HepG2 (cell line): ENCODE data around the gene VPS4A. TPM values are rescaled to one million over a fixed set of nuclear protein-coding genes. Genes with fewer than 3 reads are reported as not detected.

ENCODE experiments used
- ARID2 ChIP-seq: sonication (generic); formaldehyde crosslinking; IDR thresholded peaks from 2 replicates; pipeline ENCODE4 v1.8.1; 2022; ENCODE audit warnings: mild to moderate bottlenecking, missing genetic modification reagents, borderline replicate concordance
- GTF2F1 ChIP-seq: fragments of 150-350 bp; IDR thresholded peaks from 2 replicates; pipeline ENCODE4 v1.6.1; 2014; ENCODE audit warnings: low read length
- JUNB ChIP-seq: sonication (generic); formaldehyde crosslinking; IDR thresholded peaks from 2 replicates; pipeline ENCODE4 v1.8.0; 2022; ENCODE audit warnings: missing genetic modification reagents, mild to moderate bottlenecking, borderline replicate concordance
- KAT8 ChIP-seq: IDR thresholded peaks from 2 replicates; pipeline ENCODE4 v1.6.1; 2016; ENCODE audit warnings: missing genetic modification reagents, missing compliant biosample characterization
- KLF16 ChIP-seq, 2 experiments: sonication (generic) in 1 of 2; formaldehyde crosslinking in 1 of 2; IDR thresholded peaks; 2 replicates each; pipeline versions ENCODE4 v1.6.1 to v1.8.0; 2016 to 2023; ENCODE audit warnings: missing genetic modification reagents in 2 of 2, missing compliant biosample characterization in 1 of 2
- NONO ChIP-seq, 2 experiments: fragments of 450-650 bp in 1 of 2; sonication (generic) in 1 of 2; formaldehyde crosslinking in 1 of 2; IDR thresholded peaks in 1 of 2; conservative IDR thresholded peaks in 1 of 2; 2 replicates each; pipeline versions ENCODE4 v1.6.1 to v1.8.0; 2017 to 2022; ENCODE audit warnings: mild to moderate bottlenecking in 1 of 2, missing genetic modification reagents in 1 of 2, moderate library complexity in 1 of 2
- RCOR2 ChIP-seq: IDR thresholded peaks from 2 replicates; pipeline ENCODE4 v1.6.1; 2016; ENCODE audit warnings: missing biosample characterization, missing genetic modification reagents
- STAG1 ChIP-seq: sonication (generic); formaldehyde crosslinking; IDR thresholded peaks from 2 replicates; pipeline ENCODE4 v1.4.0; 2020; ENCODE audit warnings: missing genetic modification reagents
- TOE1 ChIP-seq: sonication (generic); formaldehyde crosslinking; IDR thresholded peaks from 2 replicates; pipeline ENCODE4 v1.4.0; 2020; ENCODE audit warnings: mild to moderate bottlenecking, missing genetic modification reagents
- ZNF180 ChIP-seq: sonication (generic); formaldehyde crosslinking; IDR thresholded peaks from 2 replicates; pipeline ENCODE4 v1.4.0; 2020; ENCODE audit warnings: low read depth, missing genetic modification reagents, borderline replicate concordance
- ZNF329 ChIP-seq: sonication (generic); formaldehyde crosslinking; IDR thresholded peaks from 2 replicates; pipeline ENCODE4 v1.9.0; 2021; ENCODE audit warnings: low read depth, mild to moderate bottlenecking, missing genetic modification reagents
- ZNF557 ChIP-seq: sonication (generic); formaldehyde crosslinking; IDR thresholded peaks from 2 replicates; pipeline ENCODE4 v1.4.0; 2020; ENCODE audit warnings: missing genetic modification reagents
- polyA plus RNA-seq, 8 experiments: library from polyadenylated mRNA; depleted of rRNA in 3 of 8; stranded (reverse) in 7 of 8; unstranded in 1 of 8; fragments of >200 nt; fragmentation: Illumina TruSeq in 4 of 8; extraction: Trizol in 4 of 8; gene quantifications; 2 replicates each; pipeline versions ENCODE4 v1.2.1 to v1.2.3, GENCODE V29; 2011 to 2016; ENCODE audit warnings: low read depth in 4 of 8, missing spikeins in 1 of 8, mixed read lengths in 1 of 8; ENCODE audit not compliant: insufficient read depth in 1 of 8
- total RNA-seq, 5 experiments: library from RNA; depleted of rRNA; stranded (reverse); fragments of >200 nt; fragmentation: Illumina TruSeq; extraction: Trizol; gene quantifications; 2 replicates each; pipeline ENCODE4 v1.2.3, GENCODE V29; 2016; ENCODE audit warnings: low read depth in 1 of 5
- TF ChIP-seq, protein P1 (sequence below): sonication (generic); formaldehyde crosslinking; IDR thresholded peaks from 2 replicates; pipeline ENCODE4 v1.5.0; 2020; ENCODE audit warnings: mild to moderate bottlenecking, missing genetic modification reagents, borderline replicate concordance
- TF ChIP-seq, protein P2 (sequence below): sonication (generic); formaldehyde crosslinking; conservative IDR thresholded peaks from 2 replicates; pipeline ENCODE4 v1.4.0; 2020; ENCODE audit warnings: mild to moderate bottlenecking, missing genetic modification reagents, moderate library complexity
- TF ChIP-seq, protein P3 (sequence below): sonication (generic); formaldehyde crosslinking; IDR thresholded peaks from 2 replicates; pipeline ENCODE4 v1.4.0; 2020; ENCODE audit warnings: mild to moderate bottlenecking, missing genetic modification reagents
- TF ChIP-seq, protein P4 (sequence below): sonication (generic); formaldehyde crosslinking; IDR thresholded peaks from 2 replicates; pipeline ENCODE4 v1.4.0; 2020; ENCODE audit warnings: missing genetic modification reagents
- TF ChIP-seq, protein P5 (sequence below): sonication (generic); formaldehyde crosslinking; IDR thresholded peaks from 2 replicates; pipeline ENCODE4 v1.4.0; 2020; ENCODE audit warnings: missing genetic modification reagents

Gene VPS4A
- total and polyA plus RNA-seq, 2 of the 13 experiments (the other 11 are each of a cell fraction or from before 2014, with no cell fraction given): 13.2 to 27.9 TPM

DNA sequence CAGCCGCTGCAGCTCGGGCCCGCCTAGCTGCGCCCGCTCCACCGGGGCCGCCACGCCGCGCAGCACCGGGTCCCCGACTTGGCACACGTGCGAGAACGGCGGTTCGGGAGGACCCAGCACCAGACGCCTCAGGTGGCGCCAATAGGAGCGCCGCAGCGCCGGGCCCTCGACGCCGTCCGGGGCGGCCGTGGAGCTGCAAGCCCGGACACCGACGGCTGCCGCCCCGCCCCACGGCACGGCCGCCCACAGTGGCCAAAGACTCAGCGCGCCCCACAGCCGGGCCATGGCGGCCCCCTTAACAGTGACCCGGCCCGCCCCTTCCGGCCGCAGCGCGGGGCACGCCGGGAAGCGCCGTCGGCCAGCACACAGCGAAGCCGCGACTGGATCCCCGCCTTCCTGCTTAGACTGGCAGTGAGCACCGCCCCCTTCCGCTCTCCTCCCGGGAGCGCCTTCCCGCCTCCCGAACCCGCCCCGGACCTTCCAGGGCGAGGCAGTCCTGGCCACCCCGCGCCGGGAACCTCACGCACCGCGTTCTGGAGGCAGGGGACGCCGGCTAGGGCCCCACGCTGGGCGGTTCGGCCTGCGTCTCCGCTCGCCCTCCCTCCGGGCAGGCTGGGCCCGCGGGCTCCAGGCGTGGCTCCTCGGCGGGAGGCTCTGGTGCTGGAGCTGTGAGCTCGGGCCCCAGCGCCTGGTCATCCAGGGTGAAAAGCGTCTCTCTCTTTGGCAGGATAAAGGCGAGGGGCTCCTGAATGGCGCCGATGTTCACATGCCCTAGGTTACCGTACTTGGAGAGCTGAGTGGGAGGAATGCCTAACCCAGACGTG lies 19.3 kb downstream of the VPS4A start, which contains the start of gene PDF (continued):
- TF ChIP-seq, protein P1, sequence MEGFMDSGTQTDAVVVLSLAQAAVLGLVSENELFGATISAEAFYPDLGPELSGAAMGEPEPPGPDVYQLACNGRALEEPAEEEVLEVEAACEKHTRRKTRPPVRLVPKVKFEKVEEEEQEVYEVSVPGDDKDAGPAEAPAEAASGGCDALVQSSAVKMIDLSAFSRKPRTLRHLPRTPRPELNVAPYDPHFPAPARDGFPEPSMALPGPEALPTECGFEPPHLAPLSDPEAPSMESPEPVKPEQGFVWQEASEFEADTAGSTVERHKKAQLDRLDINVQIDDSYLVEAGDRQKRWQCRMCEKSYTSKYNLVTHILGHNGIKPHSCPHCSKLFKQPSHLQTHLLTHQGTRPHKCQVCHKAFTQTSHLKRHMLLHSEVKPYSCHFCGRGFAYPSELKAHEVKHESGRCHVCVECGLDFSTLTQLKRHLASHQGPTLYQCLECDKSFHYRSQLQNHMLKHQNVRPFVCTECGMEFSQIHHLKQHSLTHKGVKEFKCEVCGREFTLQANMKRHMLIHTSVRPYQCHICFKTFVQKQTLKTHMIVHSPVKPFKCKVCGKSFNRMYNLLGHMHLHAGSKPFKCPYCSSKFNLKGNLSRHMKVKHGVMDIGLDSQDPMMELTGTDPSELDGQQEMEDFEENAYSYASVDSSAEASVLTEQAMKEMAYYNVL (CRISPR knock-in tag): peak; percentile 87
- TF ChIP-seq GTF2F1 (no peak), ZNF329 (CRISPR knock-in tag) (peak; percentile 70; the same call in 1 of the 2 replicates), RCOR2 (CRISPR knock-in tag) (no peak), ARID2 (CRISPR knock-in tag) (no peak), NONO (IDR thresholded peaks at IDR 0.05) (no peak), NONO (CRISPR knock-in tag; conservative IDR thresholded peaks at IDR 0.05) (peak; percentile 94), ZNF180 (CRISPR knock-in tag) (no peak), JUNB (CRISPR knock-in tag) (no peak), STAG1 (CRISPR knock-in tag) (no peak; the same call in 1 of the 2 replicates), ZNF557 (0 out of 2 replicates have a peak, but pooled peaks have one; percentile 46), TOE1 (CRISPR knock-in tag) (peak; percentile 93), KLF16 (CRISPR knock-in tag; IDR thresholded peaks at IDR 0.05) (peak in 1 of 2 experiments; percentile 96; a peak in 2 of 4 replicates), KAT8 (CRISPR knock-in tag) (peak; percentile 94)
- TF ChIP-seq, protein P2, sequence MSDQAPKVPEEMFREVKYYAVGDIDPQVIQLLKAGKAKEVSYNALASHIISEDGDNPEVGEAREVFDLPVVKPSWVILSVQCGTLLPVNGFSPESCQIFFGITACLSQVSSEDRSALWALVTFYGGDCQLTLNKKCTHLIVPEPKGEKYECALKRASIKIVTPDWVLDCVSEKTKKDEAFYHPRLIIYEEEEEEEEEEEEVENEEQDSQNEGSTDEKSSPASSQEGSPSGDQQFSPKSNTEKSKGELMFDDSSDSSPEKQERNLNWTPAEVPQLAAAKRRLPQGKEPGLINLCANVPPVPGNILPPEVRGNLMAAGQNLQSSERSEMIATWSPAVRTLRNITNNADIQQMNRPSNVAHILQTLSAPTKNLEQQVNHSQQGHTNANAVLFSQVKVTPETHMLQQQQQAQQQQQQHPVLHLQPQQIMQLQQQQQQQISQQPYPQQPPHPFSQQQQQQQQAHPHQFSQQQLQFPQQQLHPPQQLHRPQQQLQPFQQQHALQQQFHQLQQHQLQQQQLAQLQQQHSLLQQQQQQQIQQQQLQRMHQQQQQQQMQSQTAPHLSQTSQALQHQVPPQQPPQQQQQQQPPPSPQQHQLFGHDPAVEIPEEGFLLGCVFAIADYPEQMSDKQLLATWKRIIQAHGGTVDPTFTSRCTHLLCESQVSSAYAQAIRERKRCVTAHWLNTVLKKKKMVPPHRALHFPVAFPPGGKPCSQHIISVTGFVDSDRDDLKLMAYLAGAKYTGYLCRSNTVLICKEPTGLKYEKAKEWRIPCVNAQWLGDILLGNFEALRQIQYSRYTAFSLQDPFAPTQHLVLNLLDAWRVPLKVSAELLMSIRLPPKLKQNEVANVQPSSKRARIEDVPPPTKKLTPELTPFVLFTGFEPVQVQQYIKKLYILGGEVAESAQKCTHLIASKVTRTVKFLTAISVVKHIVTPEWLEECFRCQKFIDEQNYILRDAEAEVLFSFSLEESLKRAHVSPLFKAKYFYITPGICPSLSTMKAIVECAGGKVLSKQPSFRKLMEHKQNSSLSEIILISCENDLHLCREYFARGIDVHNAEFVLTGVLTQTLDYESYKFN (CRISPR knock-in tag): peak; percentile 69; the same call in 1 of the 2 replicates
- TF ChIP-seq, protein P3, sequence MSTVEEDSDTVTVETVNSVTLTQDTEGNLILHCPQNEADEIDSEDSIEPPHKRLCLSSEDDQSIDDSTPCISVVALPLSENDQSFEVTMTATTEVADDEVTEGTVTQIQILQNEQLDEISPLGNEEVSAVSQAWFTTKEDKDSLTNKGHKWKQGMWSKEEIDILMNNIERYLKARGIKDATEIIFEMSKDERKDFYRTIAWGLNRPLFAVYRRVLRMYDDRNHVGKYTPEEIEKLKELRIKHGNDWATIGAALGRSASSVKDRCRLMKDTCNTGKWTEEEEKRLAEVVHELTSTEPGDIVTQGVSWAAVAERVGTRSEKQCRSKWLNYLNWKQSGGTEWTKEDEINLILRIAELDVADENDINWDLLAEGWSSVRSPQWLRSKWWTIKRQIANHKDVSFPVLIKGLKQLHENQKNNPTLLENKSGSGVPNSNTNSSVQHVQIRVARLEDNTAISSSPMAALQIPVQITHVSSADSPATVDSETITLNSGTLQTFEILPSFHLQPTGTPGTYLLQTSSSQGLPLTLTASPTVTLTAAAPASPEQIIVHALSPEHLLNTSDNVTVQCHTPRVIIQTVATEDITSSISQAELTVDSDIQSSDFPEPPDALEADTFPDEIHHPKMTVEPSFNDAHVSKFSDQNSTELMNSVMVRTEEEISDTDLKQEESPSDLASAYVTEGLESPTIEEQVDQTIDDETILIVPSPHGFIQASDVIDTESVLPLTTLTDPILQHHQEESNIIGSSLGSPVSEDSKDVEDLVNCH: no peak
- TF ChIP-seq, protein P4, sequence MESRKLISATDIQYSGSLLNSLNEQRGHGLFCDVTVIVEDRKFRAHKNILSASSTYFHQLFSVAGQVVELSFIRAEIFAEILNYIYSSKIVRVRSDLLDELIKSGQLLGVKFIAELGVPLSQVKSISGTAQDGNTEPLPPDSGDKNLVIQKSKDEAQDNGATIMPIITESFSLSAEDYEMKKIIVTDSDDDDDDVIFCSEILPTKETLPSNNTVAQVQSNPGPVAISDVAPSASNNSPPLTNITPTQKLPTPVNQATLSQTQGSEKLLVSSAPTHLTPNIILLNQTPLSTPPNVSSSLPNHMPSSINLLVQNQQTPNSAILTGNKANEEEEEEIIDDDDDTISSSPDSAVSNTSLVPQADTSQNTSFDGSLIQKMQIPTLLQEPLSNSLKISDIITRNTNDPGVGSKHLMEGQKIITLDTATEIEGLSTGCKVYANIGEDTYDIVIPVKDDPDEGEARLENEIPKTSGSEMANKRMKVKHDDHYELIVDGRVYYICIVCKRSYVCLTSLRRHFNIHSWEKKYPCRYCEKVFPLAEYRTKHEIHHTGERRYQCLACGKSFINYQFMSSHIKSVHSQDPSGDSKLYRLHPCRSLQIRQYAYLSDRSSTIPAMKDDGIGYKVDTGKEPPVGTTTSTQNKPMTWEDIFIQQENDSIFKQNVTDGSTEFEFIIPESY (CRISPR knock-in tag): peak; percentile 38; the same call in 1 of the 2 replicates
- TF ChIP-seq, protein P5, sequence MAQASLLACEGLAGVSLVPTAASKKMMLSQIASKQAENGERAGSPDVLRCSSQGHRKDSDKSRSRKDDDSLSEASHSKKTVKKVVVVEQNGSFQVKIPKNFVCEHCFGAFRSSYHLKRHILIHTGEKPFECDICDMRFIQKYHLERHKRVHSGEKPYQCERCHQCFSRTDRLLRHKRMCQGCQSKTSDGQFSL: 0 out of 2 replicates have a peak, but pooled peaks have one; percentile 19
